Measurements from ENCODE around the gene VASP.
A peak's percentile ranks its signal among the peaks of the same experiment; 100 is the strongest.

The VASP gene

GRCh38 chr19:45558399-45558878 is 51.2 kb downstream of the VASP start:
- DNase-seq: peak; percentile 27

- no peak for DNase-seq
Observed at GRCh38 chr19:45560038-45560437, 52.8 kb downstream of the VASP start.

GRCh38 chr19:45560686-45561085 is 53.4 kb downstream of the VASP start:
- no peak for DNase-seq

- no peak for DNase-seq
Observed at GRCh38 chr19:45564131-45564780, 57.0 kb downstream of the VASP start.

- no peak for DNase-seq
Observed at GRCh38 chr19:45567609-45568008, 60.3 kb downstream of the VASP start.

- peak; percentile 83 for DNase-seq
Observed at GRCh38 chr19:45568732-45569131, 61.5 kb downstream of the VASP start.

GRCh38 chr19:45569619-45570421 is 62.5 kb downstream of the VASP start:
- DNase-seq: peak; percentile 12

- no peak for DNase-seq
Observed at GRCh38 chr19:45571457-45572220, 64.4 kb downstream of the VASP start.

- DNase-seq: no peak
Observed at GRCh38 chr19:45574526-45574925, 67.2 kb downstream of the VASP start.

GRCh38 chr19:45575216-45575615 is 67.9 kb downstream of the VASP start:
- no peak for DNase-seq
